Aorta (tissue), 5 donors: Measurements from ENCODE around the gene BCDIN3D. TPM values are rescaled to one million over a fixed set of nuclear protein-coding genes. Genes with fewer than 3 reads are reported as not detected.

Experiments used
- ATAC-seq: fragments of 200-7000 bp; cut with Tn5 transposase; one replicate; pipeline ENCODE4 v1.9.1; 2022; ENCODE audit warnings: moderate library complexity; ENCODE audit not compliant: low FRiP score
- DNase-seq, 2 donors: peaks; one replicate each; pipeline ENCODE4 v3.0.0-alpha.2; 2020
- H3K27ac ChIP-seq, 2 donors: one replicate each; pipeline ENCODE4 v1.5.1; 2013; ENCODE audit warnings: low read length in 2 of 2, mild to moderate bottlenecking in 2 of 2, moderate library complexity in 2 of 2, control low read depth in 1 of 2, inconsistent platforms in 1 of 2, low read depth in 1 of 2
- H3K27me3 ChIP-seq, 2 donors: one replicate each; pipeline ENCODE4 v1.6.1; 2013; ENCODE audit warnings: control low read depth in 1 of 2, low read length in 1 of 2, mild to moderate bottlenecking in 1 of 2, moderate library complexity in 1 of 2; ENCODE audit not compliant: insufficient read depth in 2 of 2, control insufficient read depth in 1 of 2
- H3K36me3 ChIP-seq, 2 donors: one replicate each; pipeline ENCODE4 v1.6.1; 2013; ENCODE audit warnings: control low read depth in 1 of 2, low read length in 1 of 2, mild to moderate bottlenecking in 1 of 2; ENCODE audit not compliant: insufficient read depth in 2 of 2, control insufficient read depth in 1 of 2
- H3K4me1 ChIP-seq, 2 donors: one replicate each; pipeline ENCODE4 v1.6.1; 2013; ENCODE audit warnings: low read length in 2 of 2, control low read depth in 1 of 2, mild to moderate bottlenecking in 1 of 2, moderate library complexity in 1 of 2; ENCODE audit not compliant: insufficient read depth in 2 of 2, control insufficient read depth in 1 of 2
- H3K4me3 ChIP-seq, 2 donors: one replicate each; pipeline ENCODE4 v1.5.1; 2013; ENCODE audit warnings: low read length in 2 of 2, control low read depth in 1 of 2, mild to moderate bottlenecking in 1 of 2
- H3K9me3 ChIP-seq: one replicate; pipeline ENCODE4 v1.6.1; 2013; ENCODE audit warnings: mild to moderate bottlenecking, low read length; ENCODE audit not compliant: control insufficient read depth
- WGBS, 2 donors: extraction: QIAGEN DNeasy Blood & Tissue Kit; methylation state at CpG; one replicate each; pipeline ENCODE4 v1.1.7; 2013; 5-methylcytosine and 5-hydroxymethylcytosine counted together
- intact Hi-C, 2 donors: fragments of 100-400 bp; cut with DNase I; formaldehyde crosslinking; loops; one replicate each; pipeline versions ENCODE4 v1.14.2 to v1.15.0; 2022
- polyA plus RNA-seq, 2 donors: library from polyadenylated mRNA; stranded (reverse); fragments of 200-250 nt; gene quantifications; one replicate each; pipeline ENCODE4 v1.2.3, GENCODE V29; 2013
- total RNA-seq, 2 donors: library from RNA; stranded (reverse); fragmentation: NEBNext Ultra II Directional; extraction: Animal tissue kit (Norgen Biotek cat#: 25700); gene quantifications; one replicate each; pipeline ENCODE4 v1.2.1, GENCODE V29; 2021
- donor health status: healthy with polysubstance abuse.
- donor health status: Bipolar disorder and iron deficiency.
- donor health status: DM: no; HTN: no; CAD: no.
- donor health status: DM: no; HTN: no; CAD: no.
- donor health status: DM: yes; HTN: yes; CAD: no.

BCDIN3D gene
- total and polyA plus RNA-seq, 4 donors = 1.5 to 5.0 (median 2.5) TPM

- DNase-seq = no peak
- Histone ChIP-seq H3K4me3 (no peak overlapping the region), H3K27me3 (no peaks in the 10 kb centered on the region), H3K4me1 (peaks cover 0 to 2% of the 10 kb centered on the region in 2 donors), H3K9me3 (no peaks in the 10 kb centered on the region), H3K27ac (no peak overlapping the region), H3K36me3 (no peaks in the 10 kb centered on the region)
- ATAC-seq = no peak
- intact Hi-C loops = no loop called here
- 70 to 92% methylated on average over 1 of the region's 1 CpG for WGBS, 2 donors
Measured at GRCh38 chr12:49823350-49823749, 19.6 kb downstream of the BCDIN3D start.

DNA sequence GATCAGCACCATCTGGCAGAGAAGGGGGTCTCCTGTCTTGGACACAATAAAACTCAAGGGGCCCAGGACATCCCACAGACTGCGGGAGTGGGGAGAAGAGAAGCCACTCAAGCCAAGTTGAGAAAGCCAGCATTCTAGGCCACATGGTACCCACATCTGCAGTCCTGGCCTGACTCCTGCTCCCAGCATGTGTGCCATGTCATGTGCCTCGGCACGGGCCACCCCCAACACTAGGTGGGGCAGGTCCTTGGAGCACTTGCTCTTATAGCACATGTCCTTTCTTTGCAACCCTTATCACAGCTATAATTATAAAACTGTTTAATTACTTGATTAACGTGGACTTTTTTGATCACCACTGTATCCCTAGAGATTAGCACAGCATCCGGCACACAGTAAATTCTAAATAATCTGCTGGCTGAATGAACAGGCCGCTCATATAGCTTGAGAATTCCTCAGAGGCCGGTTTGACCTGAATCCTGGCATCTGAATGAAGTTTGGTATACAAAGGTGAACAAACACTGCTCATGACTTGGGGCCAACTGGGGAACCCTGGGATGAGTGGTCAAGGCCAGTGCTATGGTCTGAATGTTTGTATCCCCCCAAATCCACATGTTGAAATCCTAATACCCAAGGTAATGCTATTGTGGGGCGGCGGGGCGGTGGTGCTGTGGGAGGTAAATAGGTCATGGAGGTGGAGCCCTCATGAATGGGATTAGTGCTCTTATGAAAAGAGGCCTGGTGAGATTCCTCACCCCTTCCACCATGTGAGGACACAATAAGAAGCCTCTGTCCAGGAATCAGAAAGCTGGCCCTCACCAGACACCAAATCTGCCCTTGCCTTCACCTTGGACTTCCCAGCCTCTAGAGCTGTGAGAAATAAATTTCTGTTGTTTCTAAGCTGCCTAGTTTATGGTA is 21.3 kb downstream of the BCDIN3D start:
- Histone ChIP-seq H3K4me1 (peaks cover 0 to 2% of the 10 kb centered on the region in 2 donors), H3K36me3 (no peaks in the 10 kb centered on the region), H3K4me3 (no peak overlapping the region), H3K27me3 (no peaks in the 10 kb centered on the region), H3K27ac (no peak overlapping the region), H3K9me3 (no peaks in the 10 kb centered on the region)
- no peak for ATAC-seq
- intact Hi-C loops = no loop called here
- peak in 1 of 2 donors; percentile 63 for DNase-seq
- WGBS, 2 donors = 85 to 89% methylated on average over 10 of the region's 10 CpGs

DNA sequence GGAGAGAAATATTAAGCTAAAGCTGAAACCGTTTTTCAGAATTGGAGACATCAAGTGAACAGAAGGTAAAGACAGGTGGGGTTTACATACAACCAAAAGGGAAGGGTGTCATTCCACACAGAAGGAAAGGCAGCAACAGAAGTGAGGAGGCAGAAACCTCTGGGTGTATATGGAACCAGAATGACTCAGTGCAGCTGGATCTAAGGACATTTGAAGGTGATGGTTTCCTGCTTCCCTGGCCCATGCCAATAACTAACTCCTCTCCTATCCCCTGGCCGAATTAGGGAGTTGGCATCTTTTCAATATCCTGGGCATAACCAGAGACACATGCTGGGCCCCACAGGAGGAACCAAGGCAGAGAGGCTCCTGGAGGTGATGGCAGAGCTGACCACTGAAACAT is 23.1 kb downstream of the BCDIN3D start:
- Histone ChIP-seq H3K4me3 (no peak overlapping the region), H3K27ac (no peak overlapping the region), H3K9me3 (no peaks in the 10 kb centered on the region), H3K36me3 (no peaks in the 10 kb centered on the region), H3K4me1 (no peaks in the 10 kb centered on the region), H3K27me3 (no peaks in the 10 kb centered on the region)
- 45 to 51% methylated on average over 2 of the region's 2 CpGs for WGBS, 2 donors
- intact Hi-C loops = no loop called here
- ATAC-seq (no peak), DNase-seq (no peak)

- no peak overlapping the region for H3K4me3 ChIP-seq
- no peaks in the 10 kb centered on the region for H3K36me3 ChIP-seq
- intact Hi-C loops = no loop called here
- no peaks in the 10 kb centered on the region for H3K27me3 ChIP-seq
- H3K27ac ChIP-seq = no peak overlapping the region
- DNase-seq (no peak), ATAC-seq (no peak)
- WGBS, 2 donors = 66 to 69% methylated on average over 7 of the region's 7 CpGs
- no peaks in the 10 kb centered on the region for H3K4me1 ChIP-seq
- no peaks in the 10 kb centered on the region for H3K9me3 ChIP-seq
Measured at GRCh38 chr12:49818241-49818895, 24.5 kb downstream of the BCDIN3D start.

GRCh38 chr12:49813131-49813530 is 29.8 kb downstream of the BCDIN3D start:
- Histone ChIP-seq H3K27me3 (no peaks in the 10 kb centered on the region), H3K9me3 (no peaks in the 10 kb centered on the region), H3K4me3 (no peak overlapping the region), H3K4me1 (peaks cover 0 to 2% of the 10 kb centered on the region in 2 donors), H3K36me3 (no peaks in the 10 kb centered on the region), H3K27ac (no peak overlapping the region)
- intact Hi-C loops = no loop called here
- WGBS, 2 donors = 89 to 91% methylated on average over 1 of the region's 1 CpG
- DNase-seq (no peak), ATAC-seq (no peak)

- 80 to 84% methylated on average over 4 of the region's 4 CpGs for WGBS, 2 donors
- DNase-seq (no peak), ATAC-seq (no peak)
- H3K4me1 ChIP-seq = peaks cover 0 to 2% of the 10 kb centered on the region in 2 donors
- intact Hi-C loops = no loop called here
- H3K27me3 ChIP-seq = no peaks in the 10 kb centered on the region
- no peak overlapping the region for H3K4me3 ChIP-seq
- H3K27ac ChIP-seq = no peak overlapping the region
- no peaks in the 10 kb centered on the region for H3K9me3 ChIP-seq
- no peaks in the 10 kb centered on the region for H3K36me3 ChIP-seq
Measured at GRCh38 chr12:49811961-49812401, 30.9 kb downstream of the BCDIN3D start.

DNA sequence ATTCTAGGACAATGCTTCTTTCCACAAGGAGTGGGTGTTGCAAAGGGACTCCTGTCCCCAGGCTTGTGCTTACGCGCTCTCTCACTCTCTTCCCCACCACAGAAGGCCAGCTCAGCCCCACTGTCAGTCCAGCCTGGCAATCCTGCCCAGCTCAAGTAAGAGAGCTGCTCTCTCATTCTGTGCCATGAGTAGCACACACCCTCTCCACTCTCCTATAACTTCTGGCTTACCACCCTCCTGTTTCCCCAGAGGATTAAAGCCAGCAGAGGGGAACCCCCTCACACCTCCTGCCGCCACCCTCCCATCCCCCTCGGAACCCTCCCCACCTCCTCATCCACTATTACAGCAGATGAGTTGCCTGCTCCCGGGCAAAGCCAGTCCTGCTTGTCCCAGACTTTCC is 31.8 kb downstream of the BCDIN3D start:
- H3K27ac ChIP-seq = no peak overlapping the region
- no peak overlapping the region for H3K4me3 ChIP-seq
- intact Hi-C loops = no loop called here
- no peaks in the 10 kb centered on the region for H3K27me3 ChIP-seq
- DNase-seq (peak in 1 of 2 donors; percentile 28), ATAC-seq (no peak)
- H3K4me1 ChIP-seq = peaks cover 0 to 2% of the 10 kb centered on the region in 2 donors
- 71 to 82% methylated on average over 5 of the region's 5 CpGs for WGBS, 2 donors
- H3K9me3 ChIP-seq = no peaks in the 10 kb centered on the region
- H3K36me3 ChIP-seq = no peaks in the 10 kb centered on the region

DNA sequence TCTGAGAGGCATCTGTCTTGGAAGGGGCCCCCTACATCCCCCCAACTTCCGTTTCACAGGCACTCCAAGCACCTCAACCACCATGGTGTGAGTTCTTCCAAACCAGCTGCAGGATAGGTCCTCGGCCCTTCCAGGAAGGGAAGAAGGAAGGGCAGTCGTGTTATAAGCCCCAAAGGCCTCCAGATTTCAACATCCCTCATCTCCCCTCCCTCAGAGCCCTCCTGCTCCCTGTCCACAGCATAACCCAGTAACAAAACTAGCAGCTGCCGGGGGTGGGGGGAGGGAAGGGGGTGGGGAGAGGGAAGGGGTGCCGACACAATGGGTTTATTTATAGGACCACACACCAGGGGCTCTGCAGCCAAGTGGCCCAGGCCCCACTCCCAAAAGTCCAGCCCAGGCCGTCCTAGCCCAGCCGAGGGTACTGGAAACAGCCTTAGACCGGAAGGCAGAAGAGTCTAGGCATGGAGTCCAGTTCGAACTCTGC is 33.0 kb downstream of the BCDIN3D start:
- Histone ChIP-seq H3K4me3 (no peak overlapping the region), H3K27me3 (no peaks in the 10 kb centered on the region), H3K9me3 (no peaks in the 10 kb centered on the region), H3K27ac (no peak overlapping the region), H3K4me1 (peaks cover 0 to 2% of the 10 kb centered on the region in 2 donors), H3K36me3 (no peaks in the 10 kb centered on the region)
- intact Hi-C loops = no loop called here
- ATAC-seq (no peak), DNase-seq (peak in 1 of 2 donors; percentile 36)
- 38 to 40% methylated on average over 8 to 9 of the region's 9 CpGs for WGBS, 2 donors
